ENCODE measurements around the gene PHLDB3.

DNA sequence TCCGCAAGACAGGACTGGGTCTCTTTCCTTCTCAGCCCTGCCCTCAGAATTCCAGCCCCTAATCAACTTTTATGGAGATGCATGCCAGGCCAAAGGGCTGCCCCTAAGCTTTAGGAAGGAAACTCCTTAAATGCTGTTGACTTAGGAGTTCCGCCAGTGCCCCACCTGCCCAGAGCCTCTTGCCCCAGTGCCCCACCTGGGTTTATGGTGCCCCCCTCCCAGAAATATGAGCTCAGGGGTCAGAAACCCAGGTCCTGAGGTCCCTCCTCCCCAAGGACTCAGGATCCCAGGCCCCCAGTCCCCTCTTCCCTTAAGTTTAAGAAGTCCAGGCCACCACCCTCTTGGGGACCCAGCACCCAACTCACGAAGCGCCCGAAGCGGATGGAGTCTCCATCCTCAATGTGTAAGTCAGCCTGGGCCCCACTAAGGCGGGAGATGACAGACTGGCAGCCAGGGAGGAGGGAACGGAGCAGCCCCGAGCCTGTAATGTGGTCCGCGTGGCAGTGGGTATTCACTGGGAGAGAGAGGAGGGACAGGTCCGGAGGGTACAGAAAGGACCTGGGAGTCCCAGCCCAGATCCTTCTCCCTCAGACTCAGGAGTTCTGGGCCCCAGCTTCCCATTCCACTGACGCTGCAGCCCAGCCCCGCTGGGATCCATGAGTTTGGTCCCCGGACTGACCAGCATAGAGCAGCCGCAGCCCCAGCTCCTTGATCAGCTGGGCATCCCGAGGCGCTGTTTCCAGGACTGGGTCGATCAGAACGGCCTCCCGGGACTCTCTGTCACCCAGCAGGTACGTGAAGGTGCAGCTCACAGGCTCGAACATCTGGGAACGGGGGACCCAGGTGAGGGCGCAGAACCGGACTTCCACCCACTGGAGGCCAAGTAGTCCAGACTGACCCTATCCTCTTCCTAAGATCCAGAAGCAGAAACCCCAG, 21.6 kb upstream of the PHLDB3 start:
- TF ChIP-seq, protein P1, sequence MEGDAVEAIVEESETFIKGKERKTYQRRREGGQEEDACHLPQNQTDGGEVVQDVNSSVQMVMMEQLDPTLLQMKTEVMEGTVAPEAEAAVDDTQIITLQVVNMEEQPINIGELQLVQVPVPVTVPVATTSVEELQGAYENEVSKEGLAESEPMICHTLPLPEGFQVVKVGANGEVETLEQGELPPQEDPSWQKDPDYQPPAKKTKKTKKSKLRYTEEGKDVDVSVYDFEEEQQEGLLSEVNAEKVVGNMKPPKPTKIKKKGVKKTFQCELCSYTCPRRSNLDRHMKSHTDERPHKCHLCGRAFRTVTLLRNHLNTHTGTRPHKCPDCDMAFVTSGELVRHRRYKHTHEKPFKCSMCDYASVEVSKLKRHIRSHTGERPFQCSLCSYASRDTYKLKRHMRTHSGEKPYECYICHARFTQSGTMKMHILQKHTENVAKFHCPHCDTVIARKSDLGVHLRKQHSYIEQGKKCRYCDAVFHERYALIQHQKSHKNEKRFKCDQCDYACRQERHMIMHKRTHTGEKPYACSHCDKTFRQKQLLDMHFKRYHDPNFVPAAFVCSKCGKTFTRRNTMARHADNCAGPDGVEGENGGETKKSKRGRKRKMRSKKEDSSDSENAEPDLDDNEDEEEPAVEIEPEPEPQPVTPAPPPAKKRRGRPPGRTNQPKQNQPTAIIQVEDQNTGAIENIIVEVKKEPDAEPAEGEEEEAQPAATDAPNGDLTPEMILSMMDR (IDR thresholded peaks at IDR 0.05) = no peak
- TF ChIP-seq POLR2AphosphoS5 (IDR thresholded peaks at IDR 0.05) = no peak
- no peak for TF ChIP-seq POLR2A (IDR thresholded peaks at IDR 0.05)
